Ovary (tissue), 3 donors: ENCODE data around the gene SYNDIG1.

Source experiments
- CTCF ChIP-seq, 3 donors: fragments of 450-650 bp in 2 of 3; fragments of 200-600 bp in 1 of 3; IDR thresholded peaks; one replicate each; pipeline versions ENCODE4 v1.5.1 to v1.8.0; 2016 to 2022; ENCODE audit warnings: antibody characterized with exemption in 3 of 3, mild to moderate bottlenecking in 1 of 3
- EP300 ChIP-seq: sonication (generic); formaldehyde crosslinking; IDR thresholded peaks from one replicate; pipeline ENCODE4 v1.6.1; 2017; ENCODE audit warnings: antibody characterized with exemption
- POLR2A ChIP-seq: fragments of 450-650 bp; IDR thresholded peaks from one replicate; pipeline ENCODE4 v1.6.1; 2017; ENCODE audit warnings: antibody characterized with exemption, mild to moderate bottlenecking, moderate library complexity
- donor health status: DM: no; HTN: no; CAD: no.

GRCh38 chr20:24637941-24638340 is 168.5 kb downstream of the SYNDIG1 start:
- TF ChIP-seq CTCF (IDR thresholded peaks at IDR 0.05) (no peak), POLR2A (no peak), EP300 (no peak)
